HEK293 (cell line): ENCODE results near the gene DGKQ.

Experiments
- CTCF ChIP-seq: fragments of 450-650 bp; formaldehyde crosslinking; IDR thresholded peaks from 2 replicates; pipeline ENCODE4 v1.5.1; 2016; ENCODE audit warnings: missing biosample characterization, missing genetic modification characterization
- KLF16 ChIP-seq: fragments of 450-650 bp; formaldehyde crosslinking; IDR thresholded peaks from 2 replicates; pipeline ENCODE4 v1.5.1; 2017; ENCODE audit warnings: missing biosample characterization, missing genetic modification characterization
- SP2 ChIP-seq: fragments of 450-650 bp; formaldehyde crosslinking; IDR thresholded peaks from 2 replicates; pipeline ENCODE4 v1.5.1; 2016; ENCODE audit warnings: missing biosample characterization, missing genetic modification characterization
- ZFP3 ChIP-seq: fragments of 450-650 bp; formaldehyde crosslinking; IDR thresholded peaks from 2 replicates; pipeline ENCODE4 v1.5.1; 2016; ENCODE audit warnings: low read depth, missing biosample characterization, missing genetic modification characterization
- ZNF24 ChIP-seq: fragments of 450-650 bp; formaldehyde crosslinking; IDR thresholded peaks from 2 replicates; pipeline ENCODE4 v1.5.1; 2016; ENCODE audit warnings: missing biosample characterization, missing genetic modification characterization
- TF ChIP-seq, protein P1 (sequence below): fragments of 450-650 bp; formaldehyde crosslinking; IDR thresholded peaks from 2 replicates; pipeline ENCODE4 v1.5.1; 2016; ENCODE audit warnings: missing biosample characterization, missing genetic modification characterization

DNA sequence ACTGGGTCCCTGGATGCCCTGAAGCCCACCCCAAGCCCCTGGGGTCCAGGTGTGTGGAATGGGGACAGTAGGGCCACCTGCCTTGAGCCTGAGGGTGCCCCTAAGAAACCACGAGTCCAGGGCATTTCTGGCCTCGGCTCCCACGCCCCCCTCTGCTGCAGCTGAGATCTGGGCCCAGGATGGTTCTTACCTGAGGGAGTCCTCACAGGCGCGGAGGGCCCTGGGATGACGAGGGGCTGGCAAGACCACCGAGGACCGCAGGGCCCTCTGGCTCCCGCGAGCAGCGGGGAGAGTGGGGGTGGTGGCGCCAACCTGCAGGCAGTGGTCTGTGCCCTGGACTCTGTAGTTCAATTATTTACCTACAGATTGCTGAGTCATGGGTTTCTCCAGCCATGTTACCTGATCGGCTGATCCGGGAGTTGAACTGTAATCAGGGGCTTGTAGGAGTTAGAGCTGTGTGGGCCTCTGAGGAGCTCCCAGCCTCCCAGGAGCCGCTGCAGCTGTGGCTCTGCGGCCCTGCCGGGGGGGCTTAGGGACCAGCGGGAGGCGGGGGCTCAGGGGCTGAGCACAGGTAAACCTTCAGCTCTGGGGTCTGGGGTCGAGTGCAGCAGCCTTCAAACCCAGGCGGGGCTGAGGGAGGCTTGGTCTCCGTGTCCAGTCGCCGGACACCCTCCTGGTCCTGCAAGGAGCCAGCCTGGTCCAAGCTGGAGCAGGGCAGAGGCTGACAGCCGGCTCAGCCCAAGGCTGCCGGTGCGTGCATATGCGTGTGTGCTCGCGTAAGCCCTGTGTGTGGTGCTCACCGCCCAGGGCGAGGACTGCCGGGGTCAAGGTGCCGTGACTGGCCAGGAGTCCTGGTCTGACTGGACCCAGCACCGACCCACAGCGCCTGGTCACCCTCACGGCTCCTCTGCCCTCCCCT lies 20.0 kb upstream of the DGKQ start, which contains the start of gene SLC26A1:
- TF ChIP-seq, protein P1, sequence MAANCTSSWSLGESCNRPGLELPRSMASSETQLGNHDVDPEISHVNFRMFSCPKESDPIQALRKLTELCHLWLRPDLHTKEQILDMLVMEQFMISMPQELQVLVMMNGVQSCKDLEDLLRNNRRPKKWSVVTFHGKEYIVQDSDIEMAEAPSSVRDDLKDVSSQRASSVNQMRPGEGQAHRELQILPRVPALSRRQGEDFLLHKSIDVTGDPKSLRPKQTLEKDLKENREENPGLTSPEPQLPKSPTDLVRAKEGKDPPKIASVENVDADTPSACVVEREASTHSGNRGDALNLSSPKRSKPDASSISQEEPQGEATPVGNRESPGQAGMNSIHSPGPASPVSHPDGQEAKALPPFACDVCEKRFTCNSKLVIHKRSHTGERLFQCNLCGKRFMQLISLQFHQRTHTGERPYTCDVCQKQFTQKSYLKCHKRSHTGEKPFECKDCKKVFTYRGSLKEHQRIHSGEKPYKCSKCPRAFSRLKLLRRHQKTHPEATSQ (tag by site-specific recombination), result no peak
- TF ChIP-seq KLF16 (no peak), CTCF (no peak), ZNF24 (tag by site-specific recombination) (no peak), SP2 (no peak), ZFP3 (tag by site-specific recombination) (no peak)
